ENCODE data around the gene TAF5L.
"Not testable (repeated sequence)": the region's sequence is repeated elsewhere in the genome, so short reads cannot be mapped to it uniquely, and the experiment has no call there.

Gene TAF5L

DNA sequence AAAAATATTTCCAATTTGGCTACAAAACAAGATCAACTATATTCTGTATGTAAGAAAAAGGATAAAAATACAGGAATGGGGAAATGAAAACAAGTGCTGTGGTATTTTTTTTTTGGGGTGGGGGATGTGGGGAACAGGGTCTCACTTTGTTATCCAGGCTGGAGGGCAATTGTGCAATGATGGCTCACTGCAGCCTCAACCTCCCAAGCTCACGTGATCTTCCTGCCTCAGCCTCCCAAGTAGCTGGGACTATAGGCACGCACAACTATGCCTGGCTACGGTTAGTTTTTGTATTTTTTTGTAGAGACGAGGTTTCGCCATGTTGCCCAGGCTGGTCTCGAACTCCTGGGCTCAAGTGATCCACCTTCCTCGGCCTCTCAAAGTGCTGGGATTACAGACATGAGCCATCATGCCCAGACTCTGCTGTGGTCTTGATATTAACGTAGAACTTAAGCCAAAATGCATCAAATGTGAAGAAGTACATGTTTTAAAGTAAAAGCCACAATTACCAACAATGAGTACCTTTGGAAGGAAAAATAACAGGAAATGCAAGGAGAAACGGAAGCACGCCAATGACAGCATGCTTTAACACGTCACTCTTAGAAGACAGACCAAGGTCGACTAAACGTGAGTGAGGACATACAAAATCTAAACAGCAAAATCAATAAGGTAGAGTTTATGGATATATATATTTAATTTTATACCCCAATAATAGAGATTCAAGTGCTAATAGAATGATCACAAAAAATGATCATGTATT lies 58.6 kb downstream of the TAF5L start:
- no peak for DNase-seq (ENCODE audit: low read depth)

DNA sequence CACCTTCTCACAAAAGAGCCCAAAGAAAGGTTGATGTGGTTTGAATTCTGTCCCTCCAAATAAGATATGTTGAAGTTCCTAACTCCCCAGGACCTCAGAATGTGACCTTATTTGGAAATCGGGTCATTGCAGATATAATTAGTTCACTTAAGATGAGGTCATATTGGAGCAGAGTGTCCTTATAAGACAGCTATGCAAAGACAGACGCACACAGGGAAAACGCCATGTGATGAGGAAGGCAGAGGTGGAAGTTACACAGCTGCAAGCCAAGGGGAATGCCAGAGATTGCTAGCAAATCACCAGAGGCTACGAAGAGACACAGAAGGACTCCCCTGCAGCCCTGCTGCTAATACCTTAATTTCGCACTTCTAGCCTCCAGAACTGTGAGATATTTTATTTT lies 62.2 kb downstream of the TAF5L start:
- DNase-seq (ENCODE audit: low read depth) = no peak

DNA sequence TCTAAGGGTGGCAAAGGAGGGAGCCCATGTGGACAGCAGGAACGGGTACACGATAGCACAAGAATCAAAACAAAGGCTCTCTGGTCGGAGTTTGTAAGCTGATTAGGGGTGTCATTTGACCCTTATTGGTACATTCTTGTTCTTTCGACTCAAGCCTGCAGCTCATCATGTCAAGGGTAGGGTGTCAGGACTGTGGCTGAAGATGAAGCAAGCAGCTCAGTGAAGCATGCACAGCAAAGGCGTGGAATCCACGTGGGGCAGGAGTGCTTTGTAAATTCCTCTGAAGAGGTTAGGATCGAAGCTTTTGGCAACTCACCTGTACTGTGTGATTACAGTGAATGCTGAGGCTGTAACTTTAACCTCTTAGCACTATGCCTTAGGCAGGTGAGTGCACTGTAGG lies 62.7 kb downstream of the TAF5L start:
- no peak for DNase-seq (ENCODE audit: low read depth)

DNA sequence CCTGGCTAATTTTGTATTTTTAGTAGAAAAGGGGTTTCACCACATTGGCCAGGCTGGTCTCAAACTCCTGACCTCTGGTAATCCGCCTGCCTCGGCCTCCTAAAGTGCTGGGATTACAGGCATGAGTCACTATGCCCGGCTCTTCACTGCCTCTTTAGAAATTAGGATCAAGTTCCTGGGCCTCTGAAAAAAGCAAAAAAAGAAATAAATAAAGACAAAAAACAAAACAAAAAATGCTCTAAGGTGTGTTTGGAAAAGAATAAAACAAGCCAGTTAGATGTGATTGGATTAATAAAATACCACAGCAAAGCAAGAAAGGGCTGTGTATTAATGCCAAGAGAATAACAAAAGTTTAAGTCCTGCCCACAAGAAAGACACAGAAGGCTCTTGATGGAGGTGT lies 63.2 kb downstream of the TAF5L start:
- DNase-seq (ENCODE audit: low read depth) = no peak

DNA sequence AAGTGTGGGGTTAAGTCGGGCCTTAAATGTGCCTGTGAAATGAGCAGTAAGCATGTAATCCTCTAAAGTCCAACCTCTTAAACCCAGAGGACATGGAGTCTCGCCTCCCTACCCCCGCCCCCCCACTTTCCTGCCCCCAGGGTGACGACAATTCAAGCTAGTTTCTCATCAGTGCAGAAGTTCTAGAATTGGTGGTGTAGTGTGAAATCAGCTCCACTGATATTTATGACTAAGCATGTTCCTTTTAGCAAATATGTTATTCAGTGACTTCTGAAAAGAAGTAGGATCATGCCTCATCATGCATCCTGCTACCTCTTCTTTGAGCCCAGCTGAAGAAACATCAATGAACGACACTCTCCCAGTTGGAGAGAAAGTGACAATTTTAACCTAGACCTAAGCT lies 64.8 kb downstream of the TAF5L start:
- no peak for DNase-seq (ENCODE audit: low read depth)

DNA sequence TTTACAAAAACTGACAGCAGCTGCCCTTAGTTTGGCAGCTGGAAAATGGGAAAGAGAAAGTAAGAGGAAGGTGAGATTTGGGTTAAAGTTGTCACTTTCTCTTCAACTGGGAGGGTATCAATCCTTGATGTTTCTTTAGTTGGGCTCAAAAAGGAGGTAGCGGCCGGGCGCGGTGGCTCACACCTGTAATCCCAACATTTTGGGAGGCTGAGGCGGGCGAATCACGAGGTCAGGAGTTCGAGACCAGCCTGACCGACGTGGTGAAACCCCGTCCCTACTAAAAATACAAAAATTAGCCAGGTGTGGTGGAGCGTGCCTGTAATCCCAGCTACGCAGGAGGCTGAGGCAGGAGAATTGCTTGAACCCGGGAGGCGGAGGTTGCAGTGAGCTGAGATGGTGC lies 65.8 kb downstream of the TAF5L start:
- DNase-seq (ENCODE audit: low read depth) = not testable (repeated sequence)

DNA sequence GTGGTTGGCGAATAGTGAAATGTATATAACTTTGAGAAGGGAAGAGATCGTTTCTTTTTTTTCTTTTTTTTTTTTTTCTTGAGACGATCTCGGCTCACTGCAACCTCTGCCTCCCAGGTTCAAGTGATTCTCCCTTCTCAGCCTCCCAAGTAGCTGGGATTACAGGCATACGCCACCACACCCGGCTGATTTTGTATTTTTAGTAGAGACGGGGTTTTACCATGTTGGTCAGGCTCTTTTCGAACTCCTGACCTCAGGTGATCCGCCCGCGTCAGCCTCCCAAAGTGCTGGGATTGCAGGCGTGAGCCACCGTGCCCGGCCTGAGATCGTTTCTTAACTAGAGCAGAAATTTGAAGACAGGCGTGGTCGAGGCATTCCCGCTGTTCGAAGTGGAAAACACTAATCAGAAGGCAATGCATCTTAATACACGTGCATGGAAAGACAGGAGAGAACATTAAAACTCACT lies 66.6 kb downstream of the TAF5L start:
- not testable (repeated sequence) for DNase-seq (ENCODE audit: low read depth)

DNA sequence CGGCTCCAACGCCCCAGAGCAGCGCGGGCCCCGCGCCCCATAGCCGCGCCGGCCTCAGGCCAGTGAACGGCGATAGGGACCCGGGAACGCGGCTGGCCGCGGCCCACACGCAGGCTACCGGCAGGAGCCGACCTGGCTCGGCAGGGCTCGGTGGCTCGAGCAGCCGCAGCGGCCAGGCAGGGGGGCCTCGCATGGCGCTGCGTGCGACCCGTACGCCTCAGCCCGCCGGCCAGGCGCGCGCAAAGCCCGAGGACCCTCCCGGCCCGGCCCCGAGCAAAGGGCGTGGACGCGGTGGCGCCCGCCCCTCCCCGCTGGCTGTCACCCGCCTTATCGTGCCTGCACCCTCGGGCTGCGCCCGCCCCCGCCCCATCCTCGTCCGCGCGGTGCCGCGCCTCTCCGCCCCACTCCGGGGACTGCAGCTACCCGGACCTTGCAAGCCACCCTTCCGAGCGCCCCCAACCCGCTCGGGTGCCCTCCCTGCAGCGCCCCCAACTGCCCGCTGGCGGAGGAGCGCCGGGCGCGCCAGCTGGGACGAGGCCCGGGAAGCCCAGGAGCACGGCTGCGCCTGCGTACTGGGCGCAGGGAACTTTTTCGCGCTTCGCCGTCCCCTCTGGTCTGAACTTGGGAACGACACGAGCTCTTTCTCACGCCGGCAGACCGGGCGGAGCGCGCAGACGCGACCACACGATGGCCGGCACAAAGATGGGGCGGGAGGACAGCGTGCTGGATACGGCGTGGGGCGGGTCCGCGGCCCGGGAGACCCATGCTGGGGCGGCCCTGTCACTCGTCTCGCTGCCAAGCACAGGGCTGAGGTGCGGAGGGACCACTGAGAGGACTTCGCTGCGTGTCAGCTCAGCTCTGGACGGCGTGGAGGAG lies 67.2 kb downstream of the TAF5L start, which contains the start of gene ABCB10:
ABCB10 (minus strand) TSS at position 248 of the 876 bp plus-strand sequence; CDS start at position 193, 55 bp downstream.
- DNase-seq (ENCODE audit: low read depth) = peak; percentile 80

DNA sequence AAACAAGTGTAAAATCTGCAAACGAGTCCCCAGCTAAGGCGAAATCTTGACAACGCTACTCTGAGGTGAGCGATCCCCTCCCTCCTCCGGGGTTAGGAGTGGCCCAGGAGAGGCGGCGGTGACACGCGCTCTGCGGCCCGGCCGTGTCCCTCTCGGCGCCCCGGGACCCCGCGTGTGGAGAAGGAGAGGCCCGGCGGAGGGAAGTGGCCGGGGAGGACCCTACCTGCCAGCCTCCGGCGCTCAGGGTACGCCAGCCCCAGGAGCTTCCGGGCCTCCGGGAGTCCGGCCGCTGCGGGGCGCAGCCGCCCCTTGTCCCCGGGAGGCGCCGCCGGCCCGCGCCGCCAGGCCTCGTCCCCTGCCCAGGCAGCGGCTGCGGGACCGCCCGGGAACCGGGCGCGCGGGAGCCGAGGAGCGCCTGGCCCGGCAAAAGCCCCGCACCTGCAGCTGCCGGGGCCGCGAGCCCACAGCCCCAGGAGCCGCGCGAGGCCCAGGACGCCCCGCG lies 68.0 kb downstream of the TAF5L start:
- DNase-seq (ENCODE audit: low read depth) = peak; percentile 18

DNA sequence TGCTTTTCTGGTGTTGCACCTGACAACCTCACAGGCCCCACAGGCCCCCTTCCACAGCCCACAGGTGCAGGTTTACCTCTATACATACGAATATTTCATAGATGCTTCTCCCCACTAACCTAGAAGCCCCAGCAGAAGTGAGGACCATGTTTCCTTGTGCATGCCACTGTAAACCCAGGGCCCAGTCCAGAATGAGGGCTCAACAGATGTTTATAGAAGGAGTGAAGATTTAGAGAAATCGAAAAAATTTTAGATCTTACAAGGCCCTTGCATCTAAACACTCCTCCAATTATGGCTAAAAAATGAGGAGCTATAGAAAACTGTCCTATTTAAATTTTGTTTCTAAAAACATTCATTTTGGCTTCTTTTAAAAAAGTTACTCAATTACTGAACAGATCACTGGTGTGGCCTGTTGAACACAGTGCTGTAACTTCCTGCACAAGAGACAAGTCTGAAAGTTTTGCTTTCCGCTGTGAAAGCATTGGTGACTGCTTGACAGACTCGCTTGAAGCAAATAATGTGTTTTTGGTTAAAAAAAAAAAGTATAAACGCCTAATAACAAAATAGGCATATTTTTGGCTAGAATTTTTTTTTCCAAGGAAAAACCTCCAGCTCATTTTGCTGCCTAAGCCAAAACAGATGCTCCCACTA lies 68.6 kb downstream of the TAF5L start:
- DNase-seq (ENCODE audit: low read depth) = no peak

DNA sequence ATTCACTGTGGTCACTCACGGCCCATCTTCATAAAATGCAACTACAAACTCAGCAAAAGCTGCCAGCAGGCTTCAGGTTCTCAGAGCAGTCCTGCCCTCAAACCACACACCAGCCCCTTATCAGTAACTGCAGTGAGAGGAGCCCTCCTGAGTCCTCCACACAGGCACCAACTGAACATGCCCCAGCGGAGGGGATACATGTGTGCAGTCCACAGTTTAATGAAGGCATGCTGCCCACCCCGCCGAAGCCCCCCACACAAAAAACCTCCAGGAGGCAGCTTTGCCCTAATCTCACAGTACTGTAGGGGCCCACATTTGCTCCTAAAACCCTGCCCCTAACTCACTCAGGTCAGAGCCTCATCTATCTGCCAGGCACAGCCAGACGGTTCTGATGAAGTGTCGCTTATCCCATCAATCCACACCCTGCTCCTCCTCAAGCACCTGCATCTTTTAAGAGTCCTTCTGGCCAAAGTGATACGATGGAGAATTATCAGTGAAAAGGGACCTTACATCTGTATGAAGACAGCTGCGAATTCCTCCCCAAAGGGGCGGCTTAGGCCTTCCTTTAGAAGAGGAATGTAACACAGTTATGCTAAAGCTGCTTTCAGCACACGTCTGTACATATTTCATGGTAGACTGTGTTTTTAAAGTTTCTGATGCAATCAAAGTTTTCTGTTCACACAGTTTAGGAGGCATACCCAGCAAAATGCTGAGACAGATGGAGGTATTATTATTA lies 70.9 kb downstream of the TAF5L start:
- DNase-seq (ENCODE audit: low read depth) = no peak

DNA sequence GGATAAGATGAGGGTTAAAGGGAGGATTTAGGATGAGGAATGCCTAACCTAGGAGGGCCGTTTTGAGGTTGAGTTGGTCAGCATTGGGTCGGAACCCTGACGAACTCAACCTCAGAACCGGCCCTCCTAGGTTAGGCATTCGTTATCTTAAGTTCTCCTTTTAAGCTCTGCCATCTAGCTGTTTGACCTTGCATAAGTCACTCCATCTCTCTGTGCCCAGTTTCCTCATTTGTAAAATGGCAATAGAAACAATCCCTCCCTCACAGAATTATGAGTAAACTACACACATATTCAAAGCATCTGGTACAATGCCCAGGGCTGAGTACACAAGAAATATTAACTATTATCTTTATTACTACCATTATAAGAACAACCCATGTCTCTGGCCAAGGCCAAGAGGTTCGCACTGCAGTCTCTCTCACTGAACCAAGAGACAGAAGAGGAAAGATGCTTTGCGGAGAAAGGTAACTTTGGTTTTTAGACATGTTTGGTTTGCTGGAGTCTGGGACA lies 72.2 kb downstream of the TAF5L start:
- no peak for DNase-seq (ENCODE audit: low read depth)

DNA sequence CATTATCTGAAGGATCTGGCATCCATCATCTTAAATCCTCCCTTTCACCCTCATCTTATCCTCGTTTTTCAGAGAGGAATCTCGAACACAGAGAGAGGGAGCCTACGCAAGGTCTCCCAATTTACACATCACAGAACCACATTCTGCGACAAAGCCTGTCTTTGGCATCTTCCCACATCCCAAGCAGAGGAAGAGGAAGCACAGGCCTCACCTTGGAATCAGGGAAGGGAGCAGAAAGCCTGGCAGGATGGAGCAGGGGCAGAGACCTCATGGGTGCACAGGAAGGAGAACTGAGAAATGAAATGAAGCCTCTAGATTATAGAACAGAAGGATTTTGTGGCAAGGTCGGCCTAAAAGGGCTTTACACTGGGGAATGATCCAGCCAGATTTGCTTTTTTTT lies 73.2 kb downstream of the TAF5L start:
- no peak for DNase-seq (ENCODE audit: low read depth)

DNA sequence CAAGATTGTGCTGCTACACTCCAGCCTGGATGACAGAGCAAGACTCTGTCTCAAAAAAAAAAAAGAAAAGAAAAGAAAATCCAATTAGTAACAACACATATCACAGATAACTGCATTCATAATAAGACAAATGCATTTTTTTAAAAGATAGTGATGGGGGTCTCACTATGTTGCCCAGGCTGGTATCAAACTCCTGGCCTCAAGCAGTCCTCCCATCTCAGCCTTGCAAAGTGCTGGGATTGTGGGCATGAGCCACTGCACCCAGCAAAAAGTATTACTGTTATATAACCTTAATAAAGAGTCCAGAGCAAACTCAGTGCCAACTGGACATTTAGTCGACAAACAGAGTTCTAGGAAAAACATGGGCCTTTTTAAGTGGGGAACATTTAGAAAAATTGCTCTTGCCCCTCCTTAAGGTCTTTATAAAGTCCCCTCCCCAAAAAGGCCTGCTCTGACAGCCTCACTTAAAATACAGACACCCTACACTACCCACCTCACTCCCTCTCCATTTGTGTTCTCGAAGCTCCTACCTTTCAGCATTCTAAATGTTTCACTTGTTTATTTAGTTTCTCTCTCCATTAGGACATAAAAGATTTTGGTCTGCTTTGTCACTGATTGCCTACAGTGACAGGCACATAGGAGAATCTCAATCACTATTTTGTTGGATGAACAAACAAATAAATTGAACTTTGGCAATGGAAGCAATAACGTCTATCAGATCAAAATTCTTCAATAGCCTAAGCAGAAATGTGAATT lies 74.9 kb downstream of the TAF5L start:
- no peak for DNase-seq (ENCODE audit: low read depth)

DNA sequence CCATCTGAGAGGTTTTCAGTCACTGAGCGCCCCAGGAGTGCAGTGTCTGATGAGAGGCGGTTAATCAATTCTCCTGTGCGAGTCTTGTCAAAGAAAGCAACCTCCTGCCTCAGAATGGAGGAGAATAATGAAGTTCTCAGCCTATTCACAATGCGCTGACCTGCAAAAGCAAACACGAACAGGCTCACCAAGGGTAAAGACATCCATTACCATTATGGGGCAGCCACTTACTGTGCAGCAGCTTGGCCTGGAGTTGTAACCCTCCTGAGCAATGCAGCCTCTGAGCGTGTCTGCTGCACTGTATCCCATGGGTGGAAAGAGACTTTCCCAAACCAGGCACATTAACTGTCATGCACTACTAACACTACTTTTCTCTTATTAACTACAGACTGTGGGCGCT lies 78.4 kb downstream of the TAF5L start:
- no peak for DNase-seq (ENCODE audit: low read depth)

DNA sequence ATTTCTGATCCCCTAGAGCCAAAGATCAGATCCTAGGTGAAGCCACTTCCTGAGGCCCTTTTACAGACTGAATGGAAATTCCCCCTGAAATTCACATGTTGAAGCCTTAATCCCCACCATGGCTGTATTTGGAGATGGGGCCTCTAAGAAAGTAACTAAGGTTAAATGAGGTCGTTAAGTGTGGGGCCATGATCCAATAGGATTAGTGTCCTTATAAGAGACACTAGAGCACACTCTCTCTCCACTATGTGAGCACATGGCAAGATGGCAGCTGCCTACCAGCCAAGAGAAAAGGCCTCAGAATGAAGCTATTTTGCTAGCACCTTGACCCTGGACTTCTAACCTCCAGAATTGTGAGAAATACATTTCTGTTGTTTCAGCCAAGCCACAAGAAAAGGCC lies 81.3 kb downstream of the TAF5L start:
- no peak for DNase-seq (ENCODE audit: low read depth)
